ENCODE data around the gene GRID1. TPM values are rescaled to one million over a fixed set of nuclear protein-coding genes. Genes with fewer than 3 reads are reported as not detected.

The GRID1 gene
- total and polyA plus RNA-seq, 2 experiments from 2014 or later = not detected

DNA sequence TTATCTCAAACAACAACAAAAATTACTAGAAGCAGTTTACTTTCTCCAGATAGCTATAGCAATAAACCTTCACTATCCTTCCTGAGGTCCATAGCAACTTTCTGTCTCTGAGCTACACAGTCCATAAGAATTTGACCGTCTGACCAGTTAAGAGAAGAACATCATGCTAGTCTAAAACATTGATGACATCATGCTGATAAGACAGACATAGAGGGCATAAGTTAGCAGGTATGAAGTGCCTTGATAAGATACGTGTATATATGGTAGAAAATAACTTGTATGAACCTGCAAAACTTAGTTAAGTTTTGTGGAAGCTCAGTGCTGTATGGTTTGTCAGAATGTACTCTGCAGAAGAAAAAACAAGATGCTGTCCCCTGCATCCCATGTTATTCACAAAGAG, 353.0 kb downstream of the GRID1 start:
- Histone ChIP-seq H3K79me2 (ENCODE audit: insufficient read depth) (no peaks in the 10 kb centered on the region), H2AFZ (no peak overlapping the region), H3K9ac (no peak overlapping the region), H3K4me2 (ENCODE audit: unreplicated experiment) (no peak overlapping the region), H3K4me1 (ENCODE audit: insufficient read depth) (no peaks in the 10 kb centered on the region), H3K4me3 (no peak overlapping the region), H3K27me3 (replicated peaks; ENCODE audit: insufficient read depth) (no peaks in the 10 kb centered on the region), H4K20me1 (ENCODE audit: insufficient read depth) (no peaks in the 10 kb centered on the region), H3K36me3 (ENCODE audit: low read depth) (no peaks in the 10 kb centered on the region), H3K9me2 (ENCODE audit: insufficient read depth) (no peaks in the 10 kb centered on the region), H3F3A (ENCODE audit: insufficient read depth) (no peaks in the 10 kb centered on the region), H3K9me3 (ENCODE audit: low read depth) (no peaks in the 10 kb centered on the region), H3K27ac (no peak overlapping the region)
- no peak for DNase-seq
- 7 to 10% methylated on average over 2 of the region's 2 CpGs for WGBS, 2 experiments (ENCODE audit: low coverage in 1 of 2, low lambda C conversion rate in 2 of 2, missing lambda C conversion rate in 2 of 2)
- TF ChIP-seq EZH2phosphoT487 (IDR thresholded peaks at IDR 0.05; ENCODE audit: insufficient read depth, low read depth) (no peak), EZH2 (IDR thresholded peaks at IDR 0.05; ENCODE audit: insufficient read depth, poor library complexity, severe bottlenecking) (no peak)
- in situ Hi-C loops (cut with MboI) = no loop called here

DNA sequence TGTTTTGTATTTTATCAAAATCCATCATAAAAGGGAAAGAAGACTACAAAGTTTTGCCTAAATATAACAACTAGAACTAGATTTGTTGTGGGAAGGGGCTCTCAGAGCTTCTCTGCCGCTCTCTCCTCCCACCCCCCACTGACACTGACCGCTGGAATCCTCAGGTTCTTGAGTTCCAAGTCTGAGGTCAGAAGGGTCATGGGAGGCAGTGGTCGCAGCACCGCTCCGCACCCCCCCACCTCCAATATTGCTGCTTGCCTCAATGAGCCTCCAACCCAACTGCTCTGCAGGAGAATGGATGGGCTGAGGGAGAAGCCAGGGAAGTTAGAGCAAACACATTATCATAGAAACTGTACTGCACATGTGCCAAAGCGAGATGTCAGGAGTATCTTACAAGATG, 359.4 kb downstream of the GRID1 start:
- no peak overlapping the region for H3K27ac ChIP-seq
- no peak for TF ChIP-seq EZH2phosphoT487 (IDR thresholded peaks at IDR 0.05; ENCODE audit: insufficient read depth, low read depth)
- no peak for TF ChIP-seq EZH2 (IDR thresholded peaks at IDR 0.05; ENCODE audit: insufficient read depth, poor library complexity, severe bottlenecking)
- H3K4me1 ChIP-seq (ENCODE audit: insufficient read depth) = no peaks in the 10 kb centered on the region
- H3K9me2 ChIP-seq (ENCODE audit: insufficient read depth) = no peaks in the 10 kb centered on the region
- WGBS, 2 experiments (ENCODE audit: low coverage in 1 of 2, low lambda C conversion rate in 2 of 2, missing lambda C conversion rate in 2 of 2) = 51 to 64% methylated on average over 6 of the region's 6 CpGs
- no peaks in the 10 kb centered on the region for H3K79me2 ChIP-seq (ENCODE audit: insufficient read depth)
- H3K4me2 ChIP-seq (ENCODE audit: unreplicated experiment) = no peak overlapping the region
- H2AFZ ChIP-seq = no peak overlapping the region
- H3K27me3 ChIP-seq (replicated peaks; ENCODE audit: insufficient read depth) = no peaks in the 10 kb centered on the region
- in situ Hi-C loops (cut with MboI) = no loop called here
- no peak overlapping the region for H3K4me3 ChIP-seq
- H4K20me1 ChIP-seq (ENCODE audit: insufficient read depth) = no peaks in the 10 kb centered on the region
- H3F3A ChIP-seq (ENCODE audit: insufficient read depth) = no peaks in the 10 kb centered on the region
- H3K9me3 ChIP-seq (ENCODE audit: low read depth) = no peaks in the 10 kb centered on the region
- DNase-seq = no peak
- H3K9ac ChIP-seq = no peak overlapping the region
- no peaks in the 10 kb centered on the region for H3K36me3 ChIP-seq (ENCODE audit: low read depth)

DNA sequence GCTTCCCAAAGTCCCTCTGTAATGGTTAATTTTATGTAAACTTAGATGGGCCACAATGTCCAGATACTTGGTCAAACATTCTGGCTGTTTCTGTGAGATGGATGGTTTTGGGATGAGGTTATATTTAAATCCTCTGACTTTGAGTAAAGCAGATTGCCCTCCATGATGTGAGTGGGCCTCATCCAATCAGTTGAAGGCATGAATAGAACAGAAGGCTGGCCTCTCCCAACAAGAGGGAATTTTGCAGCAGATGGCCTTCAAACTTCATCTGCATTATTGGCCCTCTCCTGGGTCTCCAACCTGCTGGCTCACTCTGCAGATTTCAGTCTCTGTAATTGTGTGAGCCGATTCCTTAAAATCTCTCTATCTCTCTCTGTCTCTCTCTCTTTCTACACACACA, 362.3 kb downstream of the GRID1 start:
- 20 to 25% methylated on average over 1 of the region's 1 CpG for WGBS, 2 experiments (ENCODE audit: low coverage in 1 of 2, low lambda C conversion rate in 2 of 2, missing lambda C conversion rate in 2 of 2)

DNA sequence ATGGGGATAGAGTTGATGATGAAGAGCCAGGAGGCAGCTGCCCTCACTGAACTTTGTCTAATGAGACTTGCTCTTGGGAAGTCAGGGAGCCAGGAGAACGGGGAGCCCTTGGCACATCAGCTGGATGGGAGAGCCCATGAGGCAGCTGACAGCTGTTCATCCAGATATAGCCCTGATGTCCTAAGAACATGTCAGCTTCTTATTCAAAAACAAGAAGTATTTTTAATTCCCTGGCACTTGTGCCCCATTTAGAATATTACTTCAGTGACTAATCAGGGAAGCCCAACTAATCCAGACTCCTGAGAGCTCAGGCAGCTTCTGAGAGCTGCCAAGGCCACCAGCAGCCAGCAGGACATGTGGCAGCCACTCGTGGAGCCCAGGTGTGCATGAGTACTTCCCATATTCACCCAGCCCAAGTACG, 363.4 kb downstream of the GRID1 start:
- no peaks in the 10 kb centered on the region for H3K79me2 ChIP-seq (ENCODE audit: insufficient read depth)
- no peak for DNase-seq
- H3K4me1 ChIP-seq (ENCODE audit: insufficient read depth) = no peaks in the 10 kb centered on the region
- no peak overlapping the region for H3K9ac ChIP-seq
- H3K27ac ChIP-seq = no peak overlapping the region
- no peak overlapping the region for H3K4me2 ChIP-seq (ENCODE audit: unreplicated experiment)
- TF ChIP-seq EZH2 (IDR thresholded peaks at IDR 0.05; ENCODE audit: insufficient read depth, poor library complexity, severe bottlenecking) = no peak
- TF ChIP-seq EZH2phosphoT487 (IDR thresholded peaks at IDR 0.05; ENCODE audit: insufficient read depth, low read depth) = no peak
- H3K4me3 ChIP-seq = no peak overlapping the region
- WGBS, 2 experiments (ENCODE audit: low coverage in 1 of 2, low lambda C conversion rate in 2 of 2, missing lambda C conversion rate in 2 of 2) = 16 to 24% methylated on average over 3 of the region's 3 CpGs
- in situ Hi-C loops (cut with MboI) = no loop called here
- H3K9me2 ChIP-seq (ENCODE audit: insufficient read depth) = no peaks in the 10 kb centered on the region
- no peaks in the 10 kb centered on the region for H3F3A ChIP-seq (ENCODE audit: insufficient read depth)
- H2AFZ ChIP-seq = no peak overlapping the region
- no peaks in the 10 kb centered on the region for H4K20me1 ChIP-seq (ENCODE audit: insufficient read depth)
- no peaks in the 10 kb centered on the region for H3K36me3 ChIP-seq (ENCODE audit: low read depth)
- no peaks in the 10 kb centered on the region for H3K9me3 ChIP-seq (ENCODE audit: low read depth)
- no peaks in the 10 kb centered on the region for H3K27me3 ChIP-seq (replicated peaks; ENCODE audit: insufficient read depth)

More for the DNA sequence above, 362.3 kb downstream of the GRID1 start:
- H3K4me3 ChIP-seq = no peak overlapping the region
- H3K4me2 ChIP-seq (ENCODE audit: unreplicated experiment) = no peak overlapping the region
- no peak overlapping the region for H3K9ac ChIP-seq
- H4K20me1 ChIP-seq (ENCODE audit: insufficient read depth) = no peaks in the 10 kb centered on the region
- H3K4me1 ChIP-seq (ENCODE audit: insufficient read depth) = no peaks in the 10 kb centered on the region
- in situ Hi-C loops (cut with MboI) = no loop called here
- no peak for DNase-seq
- H3K27me3 ChIP-seq (replicated peaks; ENCODE audit: insufficient read depth) = no peaks in the 10 kb centered on the region
- H3K9me2 ChIP-seq (ENCODE audit: insufficient read depth) = no peaks in the 10 kb centered on the region
- H3K9me3 ChIP-seq (ENCODE audit: low read depth) = no peaks in the 10 kb centered on the region
- H3K36me3 ChIP-seq (ENCODE audit: low read depth) = no peaks in the 10 kb centered on the region
- H2AFZ ChIP-seq = no peak overlapping the region
- no peaks in the 10 kb centered on the region for H3F3A ChIP-seq (ENCODE audit: insufficient read depth)
- no peaks in the 10 kb centered on the region for H3K79me2 ChIP-seq (ENCODE audit: insufficient read depth)
- TF ChIP-seq EZH2phosphoT487 (IDR thresholded peaks at IDR 0.05; ENCODE audit: insufficient read depth, low read depth) = no peak
- no peak for TF ChIP-seq EZH2 (IDR thresholded peaks at IDR 0.05; ENCODE audit: insufficient read depth, poor library complexity, severe bottlenecking)
- H3K27ac ChIP-seq = no peak overlapping the region

DNA sequence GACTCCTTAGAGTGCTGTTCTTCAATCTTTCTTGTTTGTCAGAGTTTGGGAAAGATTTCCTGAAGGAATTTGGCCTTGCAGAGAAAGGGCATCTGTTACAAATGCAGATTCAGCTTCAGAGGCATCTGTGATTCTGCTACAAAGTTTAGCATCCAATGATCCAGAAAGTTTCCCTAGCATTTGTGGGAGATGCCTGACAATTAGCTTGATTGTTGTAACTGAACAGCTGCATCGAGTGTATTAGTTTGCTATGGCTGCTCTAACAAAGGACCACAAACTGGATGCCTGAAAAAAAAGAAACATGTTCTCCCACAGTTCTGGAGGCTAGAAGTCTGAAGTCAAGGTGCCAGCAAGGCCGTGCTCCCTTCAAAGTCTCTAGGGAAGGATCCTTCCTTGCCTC, 365.1 kb downstream of the GRID1 start:
- no peak for DNase-seq
- Histone ChIP-seq H3K4me2 (ENCODE audit: unreplicated experiment) (no peak overlapping the region), H3K9ac (no peak overlapping the region), H3K9me2 (ENCODE audit: insufficient read depth) (no peaks in the 10 kb centered on the region), H4K20me1 (ENCODE audit: insufficient read depth) (no peaks in the 10 kb centered on the region), H3K27me3 (replicated peaks; ENCODE audit: insufficient read depth) (no peaks in the 10 kb centered on the region), H3K79me2 (ENCODE audit: insufficient read depth) (no peaks in the 10 kb centered on the region), H3K9me3 (ENCODE audit: low read depth) (no peaks in the 10 kb centered on the region), H3K4me3 (no peak overlapping the region), H3F3A (ENCODE audit: insufficient read depth) (no peaks in the 10 kb centered on the region), H3K36me3 (ENCODE audit: low read depth) (no peaks in the 10 kb centered on the region), H3K27ac (no peak overlapping the region), H2AFZ (no peak overlapping the region), H3K4me1 (ENCODE audit: insufficient read depth) (no peaks in the 10 kb centered on the region)
- TF ChIP-seq EZH2 (IDR thresholded peaks at IDR 0.05; ENCODE audit: insufficient read depth, poor library complexity, severe bottlenecking) (no peak), EZH2phosphoT487 (IDR thresholded peaks at IDR 0.05; ENCODE audit: insufficient read depth, low read depth) (no peak)
- in situ Hi-C loops (cut with MboI) = no loop called here
- 3 to 22% methylated on average over 2 of the region's 2 CpGs for WGBS, 2 experiments (ENCODE audit: low coverage in 1 of 2, low lambda C conversion rate in 2 of 2, missing lambda C conversion rate in 2 of 2)
